K562 (cell line): Measurements from ENCODE around the gene MAD2L1BP. TPM values are rescaled to one million over a fixed set of nuclear protein-coding genes. Genes with fewer than 3 reads are reported as not detected.

Source experiments
- FOS ChIP-seq: IDR thresholded peaks from 3 replicates; pipeline ENCODE4 v1.6.1; 2011; ENCODE audit not compliant: insufficient read length; ENCODE audit errors: extremely low read depth
- FUS ChIP-seq: fragments of 200-400 bp; formaldehyde crosslinking; optimal IDR thresholded peaks from 2 replicates; pipeline ENCODE3; 2017; ENCODE audit warnings: low read depth, low read length
- GATA2 ChIP-seq: sonication (generic); formaldehyde crosslinking; IDR thresholded peaks from 2 replicates; pipeline ENCODE4 v1.4.0; 2020; ENCODE audit warnings: mild to moderate bottlenecking, missing genetic modification reagents
- HDGF ChIP-seq: fragments of 450-650 bp; IDR thresholded peaks from 2 replicates; pipeline ENCODE4 v1.6.1; 2016
- KDM5B ChIP-seq: fragments of 200-600 bp; sonication (generic); IDR thresholded peaks from 2 replicates; pipeline ENCODE4 v1.6.1; 2012; ENCODE audit warnings: low read depth, mild to moderate bottlenecking, moderate library complexity, low read length, control low read depth, inconsistent platforms; ENCODE audit not compliant: insufficient replicate concordance
- KLF16 ChIP-seq: IDR thresholded peaks from 2 replicates; pipeline ENCODE4 v1.6.1; 2016; ENCODE audit warnings: antibody characterized with exemption
- MEF2A ChIP-seq: IDR thresholded peaks from 2 replicates; pipeline ENCODE4 v1.6.1; 2011; ENCODE audit warnings: low read depth, mild to moderate bottlenecking, low read length, moderate library complexity; ENCODE audit not compliant: control insufficient read depth
- NR2C1 ChIP-seq, 2 experiments: fragments of 450-650 bp; IDR thresholded peaks; 2 replicates each; pipeline ENCODE4 v1.6.1; 2017; ENCODE audit warnings: mild to moderate bottlenecking in 2 of 2, antibody characterized with exemption in 1 of 2, inconsistent platforms in 1 of 2, missing compliant biosample characterization in 1 of 2, missing genetic modification characterization in 1 of 2
- RBM25 ChIP-seq: fragments of 200-400 bp; formaldehyde crosslinking; IDR thresholded peaks from 2 replicates; pipeline ENCODE4 v1.6.1; 2018; ENCODE audit warnings: low read length, low read depth, moderate library complexity; ENCODE audit not compliant: severe bottlenecking
- RBM39 ChIP-seq: fragments of 200-400 bp; formaldehyde crosslinking; optimal IDR thresholded peaks from 2 replicates; pipeline ENCODE3; 2018; ENCODE audit warnings: low read depth, low read length
- RFX5 ChIP-seq: IDR thresholded peaks from 2 replicates; pipeline ENCODE4 v1.6.1; 2011; ENCODE audit warnings: low read depth, mild to moderate bottlenecking, improper control_type of control experiment, low read length
- RNF2 ChIP-seq: sonication (generic); IDR thresholded peaks from 2 replicates; pipeline ENCODE4 v1.6.1; 2016
- SAFB2 ChIP-seq: fragments of 200-400 bp; formaldehyde crosslinking; IDR thresholded peaks from 2 replicates; pipeline ENCODE4 v1.6.1; 2018; ENCODE audit warnings: borderline replicate concordance, low read length, low read depth, moderate library complexity; ENCODE audit not compliant: severe bottlenecking
- TAL1 ChIP-seq: fragments of 450-650 bp; IDR thresholded peaks from 2 replicates; pipeline ENCODE4 v1.6.1; 2016; ENCODE audit warnings: mild to moderate bottlenecking
- TEAD4 ChIP-seq, 2 experiments: sonication (generic) in 1 of 2; formaldehyde crosslinking in 1 of 2; IDR thresholded peaks; 2 replicates each; pipeline versions ENCODE4 v1.6.1 to v1.8.0; 2012 to 2022; ENCODE audit warnings: borderline replicate concordance in 1 of 2, inconsistent platforms in 1 of 2, low read length in 1 of 2, mild to moderate bottlenecking in 1 of 2, missing genetic modification reagents in 1 of 2
- TGIF2 ChIP-seq: sonication (generic); formaldehyde crosslinking; IDR thresholded peaks from 2 replicates; pipeline ENCODE4 v1.8.1; 2022; ENCODE audit warnings: mild to moderate bottlenecking, missing genetic modification reagents, moderate library complexity
- TRIM24 ChIP-seq, 2 experiments: fragments of 450-650 bp; IDR thresholded peaks; 2 replicates each; pipeline ENCODE4 v1.6.1; 2016
- WHSC1 ChIP-seq: IDR thresholded peaks from one replicate; pipeline ENCODE4 v1.6.1; 2012; ENCODE audit warnings: low read length, control low read depth, inconsistent platforms
- XRCC3 ChIP-seq: fragments of 450-650 bp; IDR thresholded peaks from 2 replicates; pipeline ENCODE4 v1.6.1; 2017; ENCODE audit warnings: mild to moderate bottlenecking, moderate library complexity
- ZBED1 ChIP-seq: IDR thresholded peaks from 2 replicates; pipeline ENCODE4 v1.6.1; 2014
- ZNF408 ChIP-seq: fragments of 250-450 bp; sonication (Bioruptor Pico); IDR thresholded peaks from 2 replicates; pipeline ENCODE4 v1.4.0; 2020; ENCODE audit warnings: low read depth, mild to moderate bottlenecking, moderate library complexity
- polyA plus RNA-seq, 8 experiments: library from polyadenylated mRNA; depleted of rRNA in 4 of 8; stranded (reverse) in 5 of 8; unstranded in 3 of 8; fragments of >200 nt; fragmentation: Nextera tagmentation in 2 of 8; fragmentation: Illumina TruSeq in 1 of 8; extraction: Ambion mirVana in 2 of 8; extraction: Trizol in 1 of 8; gene quantifications; 2 replicates each; pipeline versions ENCODE4 v1.2.1 to v1.2.3, GENCODE V29; 2011 to 2014; ENCODE audit warnings: inconsistent platforms in 1 of 8, missing spikeins in 1 of 8
- total RNA-seq, 7 experiments: library from RNA; depleted of rRNA in 6 of 7; stranded (reverse); fragments of >200 nt in 6 of 7; fragmentation: Illumina TruSeq in 2 of 7; extraction: Trizol in 2 of 7; gene quantifications; 2 replicates each; pipeline versions ENCODE4 v1.2.1 to v1.2.3, GENCODE V29; 2011 to 2021; ENCODE audit warnings: low replicate concordance in 1 of 7
- TF ChIP-seq, protein P1 (sequence below): IDR thresholded peaks from 3 replicates; pipeline ENCODE4 v1.6.1; 2011; ENCODE audit warnings: borderline replicate concordance, mild to moderate bottlenecking; ENCODE audit not compliant: insufficient read length, insufficient read depth
- TF ChIP-seq, protein P2 (sequence below): sonication (generic); formaldehyde crosslinking; IDR thresholded peaks from 2 replicates; pipeline ENCODE4 v1.9.0; 2022; ENCODE audit warnings: mild to moderate bottlenecking, missing genetic modification reagents
- TF ChIP-seq, protein P3 (sequence below): fragments of 250-450 bp; sonication (Bioruptor Pico); IDR thresholded peaks from 2 replicates; pipeline ENCODE4 v1.5.1; 2021; ENCODE audit warnings: mild to moderate bottlenecking
- TF ChIP-seq, protein P4 (sequence below): fragments of 250-450 bp; sonication (Bioruptor Pico); IDR thresholded peaks from 2 replicates; pipeline ENCODE4 v1.8.0; 2021; ENCODE audit warnings: moderate library complexity, mild to moderate bottlenecking, inconsistent platforms
- TF ChIP-seq, protein P5 (sequence below): fragments of 250-450 bp; sonication (Bioruptor Pico); IDR thresholded peaks from 2 replicates; pipeline ENCODE4 v1.8.0; 2022; ENCODE audit warnings: inconsistent platforms, mild to moderate bottlenecking, moderate library complexity, borderline replicate concordance

The MAD2L1BP gene
- total and polyA plus RNA-seq, 9 of the 15 experiments (the other 6 are each of a cell fraction or from before 2014, with no cell fraction given): 69.7 to 321 (median 111) TPM

DNA sequence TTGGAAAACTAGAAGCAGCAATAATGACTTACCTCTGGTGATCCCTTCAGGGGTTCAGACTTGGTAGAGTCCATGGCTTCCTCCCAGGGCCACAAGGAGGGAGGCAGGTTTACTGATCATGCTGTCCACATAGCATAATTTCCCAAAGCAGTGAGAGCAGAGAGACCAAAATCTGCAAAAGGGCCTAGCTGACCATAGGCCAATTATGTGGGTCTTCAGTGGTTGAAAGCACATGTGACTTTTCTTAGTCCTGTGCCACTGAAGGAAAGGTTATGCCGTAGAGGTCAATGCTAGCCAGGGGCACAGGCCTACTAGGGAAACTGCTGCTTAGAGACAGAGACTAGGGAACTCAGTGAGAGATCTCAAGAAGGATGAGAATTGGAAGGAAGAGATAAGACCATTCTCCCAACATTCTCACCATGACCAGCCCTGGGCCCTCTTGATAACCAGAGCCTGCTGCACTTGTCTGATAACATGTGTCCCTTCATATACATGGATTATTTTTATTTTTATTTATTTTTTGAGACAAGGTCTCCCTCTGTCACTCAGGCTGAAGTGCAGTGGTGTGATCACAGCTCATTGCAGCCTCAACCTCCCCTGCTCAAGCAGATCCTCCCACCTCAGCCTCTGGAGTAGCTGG, 4.5 kb upstream of the MAD2L1BP start (continued):
- TF ChIP-seq, protein P1, sequence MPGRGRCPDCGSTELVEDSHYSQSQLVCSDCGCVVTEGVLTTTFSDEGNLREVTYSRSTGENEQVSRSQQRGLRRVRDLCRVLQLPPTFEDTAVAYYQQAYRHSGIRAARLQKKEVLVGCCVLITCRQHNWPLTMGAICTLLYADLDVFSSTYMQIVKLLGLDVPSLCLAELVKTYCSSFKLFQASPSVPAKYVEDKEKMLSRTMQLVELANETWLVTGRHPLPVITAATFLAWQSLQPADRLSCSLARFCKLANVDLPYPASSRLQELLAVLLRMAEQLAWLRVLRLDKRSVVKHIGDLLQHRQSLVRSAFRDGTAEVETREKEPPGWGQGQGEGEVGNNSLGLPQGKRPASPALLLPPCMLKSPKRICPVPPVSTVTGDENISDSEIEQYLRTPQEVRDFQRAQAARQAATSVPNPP: no peak
- TF ChIP-seq KDM5B (peak; percentile 93), ZNF408 (no peak), SAFB2 (no peak), GATA2 (CRISPR knock-in tag) (peak; percentile 99), FOS (no peak), RNF2 (peak; percentile 94), TRIM24 (IDR thresholded peaks at IDR 0.05) (peak; percentile 96 to 97), TGIF2 (CRISPR knock-in tag) (no peak; the same call in 1 of the 2 replicates), XRCC3 (no peak), ZBED1 (peak; percentile 96), TEAD4 (IDR thresholded peaks at IDR 0.05; ENCODE audit: low read length) (peak; percentile 98), TEAD4 (CRISPR knock-in tag; IDR thresholded peaks at IDR 0.05; ENCODE audit: borderline replicate concordance) (no peak), HDGF (peak; percentile 16; the same call in 1 of the 2 replicates), WHSC1 (no peak), RFX5 (no peak), MEF2A (no peak; the same call in 1 of the 2 replicates), KLF16 (peak; percentile 99), RBM25 (peak; percentile 8), RBM39 (no peak), NR2C1 (IDR thresholded peaks at IDR 0.05) (no peak), NR2C1 (tag; IDR thresholded peaks at IDR 0.05) (peak; percentile 86), TAL1 (peak; percentile 100), FUS (no peak)
- TF ChIP-seq, protein P2, sequence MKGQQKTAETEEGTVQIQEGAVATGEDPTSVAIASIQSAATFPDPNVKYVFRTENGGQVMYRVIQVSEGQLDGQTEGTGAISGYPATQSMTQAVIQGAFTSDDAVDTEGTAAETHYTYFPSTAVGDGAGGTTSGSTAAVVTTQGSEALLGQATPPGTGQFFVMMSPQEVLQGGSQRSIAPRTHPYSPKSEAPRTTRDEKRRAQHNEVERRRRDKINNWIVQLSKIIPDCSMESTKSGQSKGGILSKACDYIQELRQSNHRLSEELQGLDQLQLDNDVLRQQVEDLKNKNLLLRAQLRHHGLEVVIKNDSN: peak; percentile 73
- TF ChIP-seq, protein P3, sequence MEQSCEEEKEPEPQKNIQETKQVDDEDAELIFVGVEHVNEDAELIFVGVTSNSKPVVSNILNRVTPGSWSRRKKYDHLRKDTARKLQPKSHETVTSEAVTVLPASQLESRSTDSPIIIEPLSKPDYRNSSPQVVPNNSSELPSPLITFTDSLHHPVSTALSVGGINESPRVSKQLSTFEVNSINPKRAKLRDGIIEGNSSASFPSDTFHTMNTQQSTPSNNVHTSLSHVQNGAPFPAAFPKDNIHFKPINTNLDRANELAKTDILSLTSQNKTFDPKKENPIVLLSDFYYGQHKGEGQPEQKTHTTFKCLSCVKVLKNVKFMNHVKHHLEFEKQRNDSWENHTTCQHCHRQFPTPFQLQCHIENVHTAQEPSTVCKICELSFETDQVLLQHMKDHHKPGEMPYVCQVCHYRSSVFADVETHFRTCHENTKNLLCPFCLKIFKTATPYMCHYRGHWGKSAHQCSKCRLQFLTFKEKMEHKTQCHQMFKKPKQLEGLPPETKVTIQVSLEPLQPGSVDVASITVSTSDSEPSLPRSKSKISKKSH: no peak
- TF ChIP-seq, protein P4, sequence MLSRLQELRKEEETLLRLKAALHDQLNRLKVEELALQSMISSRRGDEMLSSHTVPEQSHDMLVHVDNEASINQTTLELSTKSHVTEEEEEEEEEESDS (CRISPR knock-in tag): no peak
- TF ChIP-seq, protein P5, sequence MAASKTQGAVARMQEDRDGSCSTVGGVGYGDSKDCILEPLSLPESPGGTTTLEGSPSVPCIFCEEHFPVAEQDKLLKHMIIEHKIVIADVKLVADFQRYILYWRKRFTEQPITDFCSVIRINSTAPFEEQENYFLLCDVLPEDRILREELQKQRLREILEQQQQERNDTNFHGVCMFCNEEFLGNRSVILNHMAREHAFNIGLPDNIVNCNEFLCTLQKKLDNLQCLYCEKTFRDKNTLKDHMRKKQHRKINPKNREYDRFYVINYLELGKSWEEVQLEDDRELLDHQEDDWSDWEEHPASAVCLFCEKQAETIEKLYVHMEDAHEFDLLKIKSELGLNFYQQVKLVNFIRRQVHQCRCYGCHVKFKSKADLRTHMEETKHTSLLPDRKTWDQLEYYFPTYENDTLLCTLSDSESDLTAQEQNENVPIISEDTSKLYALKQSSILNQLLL (CRISPR knock-in tag): no peak
